Adrenal gland (tissue), 12 donors: Measurements from ENCODE around the gene PLSCR1. TPM values are rescaled to one million over a fixed set of nuclear protein-coding genes. Genes with fewer than 3 reads are reported as not detected.

Source experiments
- DNase-seq, 7 donors: peaks; one replicate each; pipeline ENCODE4 v3.0.0-alpha.2; 2019 to 2020
- H3K27ac ChIP-seq, 5 donors: fragments of 200-600 bp; sonication (generic) in 4 of 5; 1 replicate in 3 of 5; 2 replicates in 2 of 5; pipeline versions ENCODE4 v1.5.1 to v1.8.0; 2016 to 2020; ENCODE audit warnings: mild to moderate bottlenecking in 1 of 5
- H3K27me3 ChIP-seq: fragments of 200-600 bp; 2 replicates; pipeline ENCODE4 v1.8.0; 2021
- H3K36me3 ChIP-seq, 2 donors: fragments of 200-600 bp; replicated peaks in 1 of 2; 1 replicate in 1 of 2; 2 replicates in 1 of 2; pipeline versions ENCODE4 v1.5.1 to v1.8.0; 2018 to 2022
- H3K4me1 ChIP-seq, 2 donors: fragments of 200-600 bp; replicated peaks in 1 of 2; 1 replicate in 1 of 2; 2 replicates in 1 of 2; pipeline versions ENCODE4 v1.5.1 to v1.8.0; 2018 to 2021
- H3K4me3 ChIP-seq, 4 donors: fragments of 200-600 bp; sonication (generic) in 3 of 4; one replicate each; pipeline ENCODE4 v1.5.1; 2016 to 2018
- H3K9me3 ChIP-seq, 3 donors: fragments of 200-600 bp; sonication (generic) in 1 of 3; replicated peaks in 1 of 3; 1 replicate in 2 of 3; 2 replicates in 1 of 3; pipeline versions ENCODE4 v1.5.1 to v1.8.0; 2016 to 2021
- POLR2A ChIP-seq, 2 donors: fragments of 450-650 bp; IDR thresholded peaks; one replicate each; pipeline ENCODE4 v1.6.1; 2017; ENCODE audit warnings: antibody characterized with exemption in 2 of 2, mild to moderate bottlenecking in 2 of 2, moderate library complexity in 1 of 2
- WGBS, 4 donors: extraction: QIAGEN DNeasy Blood & Tissue Kit in 2 of 4; methylation state at CpG; one replicate each; pipeline versions ENCODE4 v1.1.5 to v1.1.7; 2013 to 2017; 5-methylcytosine and 5-hydroxymethylcytosine counted together
- intact Hi-C, 2 donors: fragments of 100-400 bp; cut with DNase I; formaldehyde crosslinking; loops; one replicate each; pipeline versions ENCODE4 v1.14.1 to v1.15.0; 2022 to 2023
- polyA plus RNA-seq, 3 donors: library from polyadenylated mRNA; stranded (reverse); fragments of 200-250 nt in 2 of 3; fragments of 350-450 nt in 1 of 3; fragmentation: Illumina TruSeq in 1 of 3; extraction: RNeasy Lipid Tissue Mini Kit (QIAGEN cat#74804) in 1 of 3; gene quantifications; one replicate each; pipeline ENCODE4 v1.2.3, GENCODE V29; 2013 to 2014
- total RNA-seq, 9 donors: library from RNA; depleted of rRNA in 4 of 9; stranded (reverse); fragments of >200 nt in 4 of 9; fragments of 120-200 nt in 1 of 9; fragmentation: NEBNext Ultra II Directional in 1 of 9; extraction: Animal tissue kit (Norgen Biotek cat#: 25700) in 1 of 9; gene quantifications; one replicate each; pipeline versions ENCODE4 v1.1.0 to v1.2.4, GENCODE V29; 2013 to 2023
- TF ChIP-seq, protein P1 (sequence below), 6 experiments: fragments of 450-650 bp in 4 of 6; fragments of 200-600 bp in 2 of 6; sonication (generic) in 1 of 6; IDR thresholded peaks; 1 replicate in 5 of 6; 2 replicates in 1 of 6; pipeline versions ENCODE4 v1.5.1 to v1.8.0; 2016 to 2021; ENCODE audit warnings: antibody characterized with exemption in 6 of 6, mild to moderate bottlenecking in 2 of 6, moderate library complexity in 1 of 6
- donor health status: healthy with polysubstance abuse.
- donor health status: Bipolar disorder and iron deficiency.
- donor health status: DM: yes; HTN: yes; CAD: no.
- donor health status: DM: no; HTN: no; CAD: no.
- donor health status: DM: no; HTN: no; CAD: no.
- donor health status: DM: yes; HTN: yes; CAD: no.

PLSCR1 gene
- total and polyA plus RNA-seq, 12 donors: 19.3 to 98.7 (median 49.5) TPM

GRCh38 chr3:146566138-146566537 lies 21.7 kb upstream of the PLSCR1 start:
- no peak overlapping the region for H3K27ac ChIP-seq
- no peaks in the 10 kb centered on the region for H3K36me3 ChIP-seq
- DNase-seq: no peak
- intact Hi-C loops: no loop called here
- H3K27me3 ChIP-seq: no peaks in the 10 kb centered on the region
- H3K4me1 ChIP-seq: no peaks in the 10 kb centered on the region
- H3K9me3 ChIP-seq: no peaks in the 10 kb centered on the region
- H3K4me3 ChIP-seq: no peak overlapping the region
- TF ChIP-seq, protein P1, sequence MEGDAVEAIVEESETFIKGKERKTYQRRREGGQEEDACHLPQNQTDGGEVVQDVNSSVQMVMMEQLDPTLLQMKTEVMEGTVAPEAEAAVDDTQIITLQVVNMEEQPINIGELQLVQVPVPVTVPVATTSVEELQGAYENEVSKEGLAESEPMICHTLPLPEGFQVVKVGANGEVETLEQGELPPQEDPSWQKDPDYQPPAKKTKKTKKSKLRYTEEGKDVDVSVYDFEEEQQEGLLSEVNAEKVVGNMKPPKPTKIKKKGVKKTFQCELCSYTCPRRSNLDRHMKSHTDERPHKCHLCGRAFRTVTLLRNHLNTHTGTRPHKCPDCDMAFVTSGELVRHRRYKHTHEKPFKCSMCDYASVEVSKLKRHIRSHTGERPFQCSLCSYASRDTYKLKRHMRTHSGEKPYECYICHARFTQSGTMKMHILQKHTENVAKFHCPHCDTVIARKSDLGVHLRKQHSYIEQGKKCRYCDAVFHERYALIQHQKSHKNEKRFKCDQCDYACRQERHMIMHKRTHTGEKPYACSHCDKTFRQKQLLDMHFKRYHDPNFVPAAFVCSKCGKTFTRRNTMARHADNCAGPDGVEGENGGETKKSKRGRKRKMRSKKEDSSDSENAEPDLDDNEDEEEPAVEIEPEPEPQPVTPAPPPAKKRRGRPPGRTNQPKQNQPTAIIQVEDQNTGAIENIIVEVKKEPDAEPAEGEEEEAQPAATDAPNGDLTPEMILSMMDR (IDR thresholded peaks at IDR 0.05): no peak
- no peak for TF ChIP-seq POLR2A (IDR thresholded peaks at IDR 0.05)

DNA sequence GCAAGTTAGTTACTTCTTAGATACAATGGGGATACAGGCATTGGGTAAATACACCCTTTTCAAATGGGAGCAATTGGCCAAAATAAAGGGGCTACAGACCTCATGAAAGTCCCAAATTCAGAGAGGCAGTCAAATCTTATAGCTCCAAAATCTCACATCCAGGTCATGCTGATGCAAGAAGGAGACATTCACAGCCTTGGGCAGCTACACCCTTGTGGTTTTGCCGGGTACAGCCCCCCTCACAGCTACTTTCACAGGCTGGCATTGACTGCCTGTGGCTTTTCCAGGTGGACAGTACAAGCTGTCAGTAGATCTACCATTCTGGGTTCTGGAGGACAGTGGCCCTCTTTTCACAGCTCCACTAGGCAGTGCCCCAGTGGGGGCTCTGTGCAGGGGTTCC lies 17.5 kb upstream of the PLSCR1 start:
- Histone ChIP-seq H3K27me3 (no peaks in the 10 kb centered on the region), H3K4me1 (no peaks in the 10 kb centered on the region), H3K27ac (no peak overlapping the region), H3K9me3 (no peaks in the 10 kb centered on the region), H3K4me3 (no peak overlapping the region), H3K36me3 (no peaks in the 10 kb centered on the region)
- no peak for TF ChIP-seq POLR2A (IDR thresholded peaks at IDR 0.05)
- TF ChIP-seq, protein P1 (IDR thresholded peaks at IDR 0.05): no peak
- no peak for DNase-seq
- 73 to 80% (median 79%) methylated on average over 1 of the region's 1 CpG for WGBS, 4 donors
- intact Hi-C loops: no loop called here

DNA sequence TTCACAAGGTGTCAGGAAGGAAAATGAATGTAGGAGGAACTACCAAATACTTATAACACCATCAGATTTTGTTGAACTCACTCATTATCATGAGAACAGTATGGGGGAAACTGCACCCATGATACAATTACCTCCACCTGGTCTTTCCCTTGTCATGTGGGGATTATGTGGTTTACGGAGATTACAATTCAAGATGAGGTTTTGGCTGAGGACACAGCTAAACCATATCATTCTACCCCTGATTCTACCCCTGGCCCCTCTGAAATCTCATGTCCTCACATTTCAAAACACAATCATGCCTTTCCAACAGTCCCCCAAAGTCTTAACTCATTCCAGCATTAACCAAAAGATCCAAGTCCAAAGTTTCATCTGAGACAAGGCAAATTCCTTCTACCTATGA lies 17.1 kb upstream of the PLSCR1 start:
- no peaks in the 10 kb centered on the region for H3K36me3 ChIP-seq
- H3K27ac ChIP-seq: no peak overlapping the region
- intact Hi-C loops: no loop called here
- no peak overlapping the region for H3K4me3 ChIP-seq
- no peaks in the 10 kb centered on the region for H3K4me1 ChIP-seq
- 88 to 100% (median 98%) methylated on average over 1 of the region's 1 CpG for WGBS, 4 donors
- no peaks in the 10 kb centered on the region for H3K9me3 ChIP-seq
- TF ChIP-seq POLR2A (IDR thresholded peaks at IDR 0.05): no peak
- TF ChIP-seq, protein P1 (IDR thresholded peaks at IDR 0.05): no peak
- DNase-seq: no peak
- H3K27me3 ChIP-seq: no peaks in the 10 kb centered on the region

- Histone ChIP-seq H3K4me1 (no peaks in the 10 kb centered on the region), H3K27me3 (no peaks in the 10 kb centered on the region), H3K36me3 (no peaks in the 10 kb centered on the region), H3K27ac (no peak overlapping the region), H3K9me3 (no peaks in the 10 kb centered on the region), H3K4me3 (no peak overlapping the region)
- 67 to 76% (median 71%) methylated on average over 2 of the region's 2 CpGs for WGBS, 4 donors
- TF ChIP-seq, protein P1 (IDR thresholded peaks at IDR 0.05): no peak
- no peak for TF ChIP-seq POLR2A (IDR thresholded peaks at IDR 0.05)
- DNase-seq: no peak
- intact Hi-C loops: no loop called here
These were observed 16.3 kb upstream of the PLSCR1 start for GRCh38 chr3:146560678-146561077.
